ENCODE measurements around the gene LRRK1. TPM values are rescaled to one million over a fixed set of nuclear protein-coding genes. Genes with fewer than 3 reads are reported as not detected.
A peak's percentile ranks its signal among the peaks of the same experiment; 100 is the strongest.

LRRK1 gene
- total and polyA plus RNA-seq, 11 donors = 1.3 to 12.7 (median 2.1) TPM

DNA sequence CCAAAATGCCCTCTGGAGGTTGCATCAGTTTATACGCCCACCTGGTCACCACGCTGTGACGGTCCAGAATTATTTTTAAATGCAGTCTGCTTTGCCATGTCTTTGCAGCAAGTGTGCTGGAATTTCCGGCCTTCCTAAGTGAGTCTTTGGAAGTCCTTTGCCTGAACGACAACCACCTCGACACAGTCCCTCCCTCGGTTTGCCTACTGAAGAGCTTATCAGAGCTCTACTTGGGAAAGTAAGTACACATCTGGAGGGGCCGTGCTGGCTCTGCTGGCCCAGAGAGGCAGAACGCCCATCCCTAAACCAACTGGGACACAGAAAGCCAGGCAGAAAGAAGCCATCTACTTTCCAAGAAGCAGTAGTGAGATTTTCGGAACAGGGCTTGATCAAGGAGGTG, 101.8 kb downstream of the LRRK1 start:
- ATAC-seq (no peak), DNase-seq (peak in 1 of 5 donors; percentile 11)
- TF ChIP-seq, protein P1, sequence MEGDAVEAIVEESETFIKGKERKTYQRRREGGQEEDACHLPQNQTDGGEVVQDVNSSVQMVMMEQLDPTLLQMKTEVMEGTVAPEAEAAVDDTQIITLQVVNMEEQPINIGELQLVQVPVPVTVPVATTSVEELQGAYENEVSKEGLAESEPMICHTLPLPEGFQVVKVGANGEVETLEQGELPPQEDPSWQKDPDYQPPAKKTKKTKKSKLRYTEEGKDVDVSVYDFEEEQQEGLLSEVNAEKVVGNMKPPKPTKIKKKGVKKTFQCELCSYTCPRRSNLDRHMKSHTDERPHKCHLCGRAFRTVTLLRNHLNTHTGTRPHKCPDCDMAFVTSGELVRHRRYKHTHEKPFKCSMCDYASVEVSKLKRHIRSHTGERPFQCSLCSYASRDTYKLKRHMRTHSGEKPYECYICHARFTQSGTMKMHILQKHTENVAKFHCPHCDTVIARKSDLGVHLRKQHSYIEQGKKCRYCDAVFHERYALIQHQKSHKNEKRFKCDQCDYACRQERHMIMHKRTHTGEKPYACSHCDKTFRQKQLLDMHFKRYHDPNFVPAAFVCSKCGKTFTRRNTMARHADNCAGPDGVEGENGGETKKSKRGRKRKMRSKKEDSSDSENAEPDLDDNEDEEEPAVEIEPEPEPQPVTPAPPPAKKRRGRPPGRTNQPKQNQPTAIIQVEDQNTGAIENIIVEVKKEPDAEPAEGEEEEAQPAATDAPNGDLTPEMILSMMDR (IDR thresholded peaks at IDR 0.05) = no peak
- no peak for TF ChIP-seq POLR2A (IDR thresholded peaks at IDR 0.05)
- intact Hi-C loops (cut with DNase I) = no loop called here
- Histone ChIP-seq H3K9me3 (no peaks in the 10 kb centered on the region), H3K27ac (no peak overlapping the region), H3K36me3 (peaks cover 0 to 32% (median 0%) of the 10 kb centered on the region in 9 donors), H3K27me3 (no peaks in the 10 kb centered on the region), H3K4me3 (no peak overlapping the region), H3K4me1 (peaks cover 0 to 47% (median 8%) of the 10 kb centered on the region in 12 donors)
- 72 to 85% (median 79%) methylated on average over 10 of the region's 10 CpGs for WGBS, 4 donors

DNA sequence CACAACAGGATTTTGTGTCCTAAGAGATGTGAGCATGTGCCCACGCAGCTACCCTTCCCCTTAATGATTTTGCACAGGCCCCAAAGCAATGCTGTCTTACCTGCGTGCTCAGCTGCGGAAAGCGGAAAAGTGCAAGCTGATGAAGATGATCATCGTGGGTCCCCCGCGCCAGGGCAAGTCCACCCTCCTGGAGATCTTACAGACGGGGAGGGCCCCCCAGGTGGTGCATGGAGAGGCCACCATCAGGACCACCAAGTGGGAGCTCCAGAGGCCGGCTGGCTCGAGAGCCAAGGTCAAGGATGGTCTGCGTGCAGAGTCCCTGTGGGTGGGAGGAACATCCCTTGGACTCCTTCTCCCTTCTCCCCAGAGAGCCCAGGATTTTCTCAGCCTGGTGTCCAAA, 103.1 kb downstream of the LRRK1 start:
- H3K4me1 ChIP-seq = peaks cover 0 to 43% (median 15%) of the 10 kb centered on the region in 12 donors
- DNase-seq (peak in 1 of 5 donors; percentile 24), ATAC-seq (no peak)
- H3K27ac ChIP-seq = peak overlapping the region in 2 of 12 donors; percentile 63 to 65
- peaks cover 0 to 31% (median 0%) of the 10 kb centered on the region in 9 donors for H3K36me3 ChIP-seq
- no peaks in the 10 kb centered on the region for H3K9me3 ChIP-seq
- H3K4me3 ChIP-seq = no peak overlapping the region
- intact Hi-C loops (cut with DNase I) = no loop called here
- 89 to 97% (median 91%) methylated on average over 10 to 11 of the region's 11 CpGs for WGBS, 4 donors
- no peaks in the 10 kb centered on the region for H3K27me3 ChIP-seq
- TF ChIP-seq, protein P1 (IDR thresholded peaks at IDR 0.05) = no peak
- TF ChIP-seq POLR2A (IDR thresholded peaks at IDR 0.05) = no peak

DNA sequence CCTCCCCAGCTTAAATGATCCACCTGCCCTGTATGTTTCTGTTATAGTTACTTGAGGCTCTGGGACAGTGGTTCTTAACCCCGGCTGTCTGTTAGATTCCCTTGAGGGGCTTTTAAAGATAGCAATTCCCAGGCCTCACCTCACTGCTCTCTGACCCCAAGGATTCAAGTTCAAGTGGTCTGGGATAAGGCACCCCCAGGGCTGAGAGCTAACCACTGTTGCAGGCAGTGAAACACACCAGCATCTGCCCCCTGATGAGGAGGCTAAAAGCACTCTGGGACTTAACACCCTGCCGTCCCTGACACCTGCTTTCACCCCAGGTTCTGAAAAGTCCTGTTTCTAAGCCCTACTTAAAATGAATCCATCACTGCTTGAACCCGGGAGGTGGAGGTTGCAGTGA, 103.7 kb downstream of the LRRK1 start:
- intact Hi-C loops (cut with DNase I) = no loop called here
- Histone ChIP-seq H3K36me3 (peaks cover 0 to 37% (median under 1%) of the 10 kb centered on the region in 9 donors), H3K27me3 (no peaks in the 10 kb centered on the region), H3K4me1 (peaks cover 0 to 37% (median 15%) of the 10 kb centered on the region in 12 donors), H3K9me3 (no peaks in the 10 kb centered on the region), H3K4me3 (no peak overlapping the region), H3K27ac (peak overlapping the region in 10 of 12 donors; percentile 51 to 80 (median 64))
- DNase-seq = peak in 1 of 5 donors; percentile 5
- WGBS, 4 donors = 72 to 85% (median 78%) methylated on average over 3 of the region's 3 CpGs
- TF ChIP-seq, protein P1 (IDR thresholded peaks at IDR 0.05) = no peak
- TF ChIP-seq POLR2A (IDR thresholded peaks at IDR 0.05) = no peak
- no peak for ATAC-seq

DNA sequence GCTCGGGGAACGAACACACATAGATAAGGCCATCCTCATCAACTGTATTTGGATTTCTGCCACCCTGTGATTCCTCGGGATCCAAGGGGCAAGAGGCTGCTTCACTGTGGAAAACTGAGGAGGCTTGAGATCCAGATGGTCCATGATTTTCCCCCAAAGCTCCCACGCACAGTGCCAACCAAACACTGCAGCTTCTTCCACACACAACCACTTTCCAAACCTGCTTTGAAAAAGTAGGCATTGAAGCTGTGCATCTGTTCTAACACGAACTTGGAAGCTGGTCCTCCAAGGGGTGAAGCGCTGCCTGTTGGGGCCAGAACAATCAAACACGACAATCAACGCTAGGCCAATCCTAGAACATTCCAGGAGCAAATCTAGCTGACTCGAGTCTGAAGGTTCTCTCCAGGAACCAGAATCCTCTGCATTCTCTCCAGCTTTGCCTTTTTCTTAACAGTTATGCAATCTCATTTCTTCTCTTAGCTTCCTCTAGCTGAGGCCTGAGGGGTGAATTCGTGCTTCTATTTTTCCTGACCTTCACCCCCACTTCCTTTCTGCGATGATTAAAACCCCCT, 104.4 kb downstream of the LRRK1 start:
- DNase-seq (peak in 1 of 5 donors; percentile 21), ATAC-seq (peak in 2 of 4 donors; percentile 16 to 49)
- no peak for TF ChIP-seq POLR2A (IDR thresholded peaks at IDR 0.05)
- TF ChIP-seq, protein P1 (IDR thresholded peaks at IDR 0.05) = no peak
- peaks cover 0 to 35% (median 15%) of the 10 kb centered on the region in 12 donors for H3K4me1 ChIP-seq
- no peaks in the 10 kb centered on the region for H3K27me3 ChIP-seq
- H3K9me3 ChIP-seq = no peaks in the 10 kb centered on the region
- WGBS, 4 donors = 60 to 66% (median 65%) methylated on average over 11 of the region's 11 CpGs
- intact Hi-C loops (cut with DNase I) = no loop called here
- H3K4me3 ChIP-seq = no peak overlapping the region
- peak overlapping the region; percentile 26 to 80 (median 62) for H3K27ac ChIP-seq
- peaks cover 0 to 44% (median 3%) of the 10 kb centered on the region in 9 donors for H3K36me3 ChIP-seq
